Neural progenitor cell (in vitro differentiated cells): ENCODE data around the gene SALL1.

Experiments used
- CTCF ChIP-seq: fragments of 200-600 bp; sonication (generic); IDR thresholded peaks from 2 replicates; pipeline ENCODE4 v1.5.1; 2017; ENCODE audit warnings: antibody characterized with exemption, mild to moderate bottlenecking
- EZH2phosphoT487 ChIP-seq: fragments of 200-600 bp; sonication (generic); IDR thresholded peaks from 2 replicates; pipeline ENCODE4 v1.6.1; 2017; ENCODE audit warnings: antibody characterized with exemption

- no peak for TF ChIP-seq CTCF
- TF ChIP-seq EZH2phosphoT487 = no peak
Measured at GRCh38 chr16:51155820-51156806, 5.0 kb upstream of the SALL1 start.
